ENCODE results near the gene FLG2. TPM values are rescaled to one million over a fixed set of nuclear protein-coding genes. Genes with fewer than 3 reads are reported as not detected.

The FLG2 gene
- total RNA-seq, 1 experiment from 2014 or later: not detected

Other genes with a start within 250 kb of the FLG2 start
- gene TCHH, start 244.6 kb downstream of the FLG2 start, total RNA-seq (2022): 0.12 and 0.22 TPM in 2 replicates
- not detected in 2 replicates for gene RPTN, start 200.8 kb downstream of the FLG2 start, total RNA-seq (2022)
- not detected in 2 replicates for gene HRNR, start 135.8 kb downstream of the FLG2 start, total RNA-seq (2022)
- gene FLG, start 34.8 kb downstream of the FLG2 start, total RNA-seq (2022): 0.07 and 0.12 TPM in 2 replicates
- gene CRNN, start 54.3 kb upstream of the FLG2 start, total RNA-seq (2022): not detected in 2 replicates
- not detected in 2 replicates for gene LCE5A, start 150.8 kb upstream of the FLG2 start, total RNA-seq (2022)
- gene CRCT1, start 154.5 kb upstream of the FLG2 start, total RNA-seq (2022): not detected in 2 replicates
- not detected in 2 replicates for gene LCE3E, start 206.8 kb upstream of the FLG2 start, total RNA-seq (2022)
- gene LCE3D, start 220.5 kb upstream of the FLG2 start, total RNA-seq (2022): 0.75 TPM in 1 of 2 replicates, not detected in the other
- gene LCE3C, start 240.2 kb upstream of the FLG2 start, total RNA-seq (2022): not detected in 2 replicates